H1 (cell line): ENCODE data around the gene KRT83. TPM values are rescaled to one million over a fixed set of nuclear protein-coding genes. Genes with fewer than 3 reads are reported as not detected.

Experiments used
- CTCF ChIA-PET: fragments of 300-600 bp; sonication (Branson Sonifier 250); formaldehyde crosslinking; loops from one replicate; lab custom pipeline; 2021; ENCODE audit not compliant: partially characterized antibody; lab: Charles Lee
- POLR2A ChIA-PET: fragments of 300-600 bp; sonication (Branson Sonifier 250); formaldehyde crosslinking; loops from one replicate; lab custom pipeline; 2021; ENCODE audit warnings: inconsistent platforms; ENCODE audit not compliant: partially characterized antibody; lab: Charles Lee
- DNase-seq, 2 experiments: peaks; one replicate each; pipeline versions ENCODE4 v3.0.0 to v3.0.0-alpha.2; 2010 to 2022; ENCODE audit warnings: low spot score in 2 of 2, low read depth in 1 of 2, mixed read lengths in 1 of 2
- FAIRE-seq: peaks from 2 replicates; lab custom pipeline; 2011; peaks lifted over from hg19 to GRCh38; lab: Jason Lieb, UNC
- H2AFZ ChIP-seq: 2 replicates; pipeline ENCODE4 v1.8.1; 2012; ENCODE audit warnings: low read length, inconsistent platforms
- H2AK5ac ChIP-seq: 2 replicates; pipeline ENCODE4 v1.6.1; 2013; ENCODE audit warnings: low read depth, low read length
- H2BK120ac ChIP-seq: replicated peaks from 2 replicates; pipeline ENCODE3; 2013; ENCODE audit warnings: low read depth, low read length, inconsistent platforms
- H2BK12ac ChIP-seq: 2 replicates; pipeline ENCODE4 v1.6.1; 2013; ENCODE audit warnings: low read depth, low read length
- H2BK15ac ChIP-seq: 2 replicates; pipeline ENCODE4 v1.6.1; 2013; ENCODE audit warnings: low read length
- H2BK20ac ChIP-seq: 2 replicates; pipeline ENCODE4 v1.6.1; 2013; ENCODE audit warnings: low read length
- H2BK5ac ChIP-seq: 2 replicates; pipeline ENCODE4 v1.6.1; 2013; ENCODE audit warnings: low read depth, low read length
- H3K14ac ChIP-seq: 2 replicates; pipeline ENCODE4 v1.6.1; 2013; ENCODE audit warnings: inconsistent platforms; ENCODE audit not compliant: insufficient read length
- H3K18ac ChIP-seq: 2 replicates; pipeline ENCODE4 v1.6.1; 2013; ENCODE audit warnings: low read length; ENCODE audit errors: extremely low read depth
- H3K23ac ChIP-seq: 2 replicates; pipeline ENCODE4 v1.6.1; 2013; ENCODE audit warnings: inconsistent platforms; ENCODE audit not compliant: insufficient read length
- H3K23me2 ChIP-seq: 2 replicates; pipeline ENCODE4 v1.6.1; 2013; ENCODE audit warnings: low read depth, low read length
- H3K27ac ChIP-seq: 2 replicates; pipeline ENCODE4 v1.6.1; 2011; ENCODE audit warnings: low read depth, low read length, inconsistent platforms
- H3K27me3 ChIP-seq, 4 experiments: replicated peaks in 1 of 4; 1 replicate in 1 of 4; 2 replicates in 3 of 4; pipeline versions ENCODE4 v1.6.1 to v1.8.1; 2011 to 2013; ENCODE audit warnings: low read length in 3 of 4, mild to moderate bottlenecking in 3 of 4, inconsistent platforms in 2 of 4, mixed read lengths in 2 of 4, moderate library complexity in 1 of 4; ENCODE audit not compliant: control insufficient read depth in 3 of 4, insufficient read depth in 3 of 4; ENCODE audit errors: extremely low read depth in 1 of 4
- H3K36me3 ChIP-seq, 4 experiments: 2 replicates each; pipeline versions ENCODE4 v1.6.1 to v1.8.1; 2011 to 2013; ENCODE audit warnings: mild to moderate bottlenecking in 4 of 4, low read length in 3 of 4, moderate library complexity in 2 of 4, control low read depth in 1 of 4, inconsistent platforms in 1 of 4; ENCODE audit not compliant: insufficient read depth in 4 of 4, control insufficient read depth in 2 of 4
- H3K4ac ChIP-seq: replicated peaks from 2 replicates; pipeline ENCODE3; 2013; ENCODE audit warnings: low read length, low read depth, mixed read lengths, inconsistent platforms; ENCODE audit not compliant: insufficient read length
- H3K4me1 ChIP-seq, 4 experiments: replicated peaks in 1 of 4; 1 replicate in 1 of 4; 2 replicates in 3 of 4; pipeline versions ENCODE4 v1.6.1 to v1.8.1; 2011 to 2013; ENCODE audit warnings: low read length in 3 of 4, inconsistent platforms in 2 of 4, mixed read lengths in 1 of 4; ENCODE audit not compliant: insufficient read depth in 4 of 4, control insufficient read depth in 3 of 4
- H3K4me2 ChIP-seq, 2 experiments: 2 replicates each; pipeline versions ENCODE4 v1.6.1 to v1.8.1; 2011 to 2013; ENCODE audit warnings: low read depth in 2 of 2, low read length in 2 of 2, control low read depth in 1 of 2, inconsistent platforms in 1 of 2, mild to moderate bottlenecking in 1 of 2; ENCODE audit not compliant: insufficient read depth in 1 of 2
- H3K4me3 ChIP-seq, 4 experiments: fragments of 200-600, 300-600 bp in 1 of 4; sonication (generic), shearing (Covaris generic), sonication (Bioruptor Twin) in 1 of 4; 2 replicates each; pipeline versions ENCODE4 v1.5.1 to v1.8.1; 2011 to 2016; ENCODE audit warnings: low read length in 4 of 4, low read depth in 3 of 4, control low read depth in 2 of 4, inconsistent platforms in 2 of 4, mild to moderate bottlenecking in 2 of 4, mixed read lengths in 1 of 4, moderate library complexity in 1 of 4; ENCODE audit not compliant: insufficient read depth in 2 of 4; ENCODE audit errors: extremely low read depth in 1 of 4
- H3K56ac ChIP-seq: replicated peaks from 2 replicates; pipeline ENCODE3; 2013; ENCODE audit warnings: low read depth, mild to moderate bottlenecking, mixed read lengths, low read length, inconsistent platforms; ENCODE audit not compliant: insufficient read length
- H3K79me1 ChIP-seq: 2 replicates; pipeline ENCODE4 v1.6.1; 2013; ENCODE audit warnings: low read depth, low read length, control low read depth
- H3K79me2 ChIP-seq, 2 experiments: 2 replicates each; pipeline versions ENCODE4 v1.6.1 to v1.8.1; 2012 to 2013; ENCODE audit warnings: low read length in 2 of 2, mild to moderate bottlenecking in 2 of 2, inconsistent platforms in 1 of 2; ENCODE audit not compliant: insufficient read depth in 2 of 2, control insufficient read depth in 1 of 2
- H3K9ac ChIP-seq, 4 experiments: replicated peaks in 1 of 4; 1 replicate in 1 of 4; 2 replicates in 3 of 4; pipeline versions ENCODE4 v1.6.1 to v1.8.1; 2011 to 2013; ENCODE audit warnings: low read depth in 3 of 4, low read length in 3 of 4, control low read depth in 2 of 4, mild to moderate bottlenecking in 2 of 4, moderate library complexity in 2 of 4, inconsistent platforms in 1 of 4; ENCODE audit errors: extremely low read depth in 1 of 4
- H3K9me3 ChIP-seq, 2 experiments: 2 replicates each; pipeline versions ENCODE4 v1.6.1 to v1.8.1; 2012 to 2013; ENCODE audit warnings: mild to moderate bottlenecking in 2 of 2, moderate library complexity in 2 of 2, control low read depth in 1 of 2, inconsistent platforms in 1 of 2, low read depth in 1 of 2, low read length in 1 of 2, mixed read lengths in 1 of 2; ENCODE audit not compliant: insufficient read depth in 2 of 2
- H4K20me1 ChIP-seq, 2 experiments: replicated peaks in 1 of 2; 2 replicates each; pipeline versions ENCODE3 to v1.8.1; 2011 to 2013; ENCODE audit warnings: inconsistent platforms in 2 of 2, low read length in 2 of 2, mild to moderate bottlenecking in 1 of 2; ENCODE audit not compliant: insufficient read depth in 2 of 2, control insufficient read depth in 1 of 2
- H4K5ac ChIP-seq: 2 replicates; pipeline ENCODE4 v1.6.1; 2013; ENCODE audit warnings: low read length, low read depth, mixed read lengths, inconsistent platforms; ENCODE audit not compliant: insufficient read length
- H4K8ac ChIP-seq: 2 replicates; pipeline ENCODE4 v1.8.0; 2013; ENCODE audit warnings: mild to moderate bottlenecking, moderate library complexity, low read length, inconsistent platforms; ENCODE audit not compliant: insufficient read depth; ENCODE audit errors: extremely low read depth
- H4K91ac ChIP-seq: replicated peaks from 2 replicates; pipeline ENCODE3; 2013; ENCODE audit warnings: low read length, mixed read lengths, inconsistent platforms; ENCODE audit not compliant: insufficient read length
- KDM4A ChIP-seq: IDR thresholded peaks from one replicate; pipeline ENCODE4 v1.7.1; 2012; ENCODE audit warnings: low read depth, mild to moderate bottlenecking, moderate library complexity, low read length, inconsistent platforms; ENCODE audit not compliant: severe bottlenecking
- SRF ChIP-seq: IDR thresholded peaks from 2 replicates; pipeline ENCODE4 v1.6.1; 2011; ENCODE audit warnings: mild to moderate bottlenecking, low read depth, low read length, moderate library complexity
- WGBS, 2 experiments: shearing (Covaris generic) in 1 of 2; methylation state at CpG; one replicate each; pipeline versions ENCODE4 v1.1.6 to v1.1.7; 2013 to 2015; ENCODE audit warnings: low lambda C conversion rate in 2 of 2, mixed read lengths in 2 of 2, inconsistent platforms in 1 of 2, low coverage in 1 of 2, missing lambda C conversion rate in 1 of 2; ENCODE audit not compliant: insufficient replicate concordance in 2 of 2, insufficient coverage in 1 of 2, insufficient read length in 1 of 2; ENCODE audit errors: extremely low coverage in 1 of 2, missing lambda C conversion rate in 1 of 2; 5-methylcytosine and 5-hydroxymethylcytosine counted together
- polyA plus RNA-seq, 7 experiments: library from polyadenylated mRNA; depleted of rRNA in 3 of 7; stranded (reverse) in 5 of 7; unstranded in 2 of 7; fragments of >200 nt in 5 of 7; fragments of 200-250 nt in 2 of 7; gene quantifications; 1 replicate in 5 of 7; 2 replicates in 1 of 7; 4 replicates in 1 of 7; pipeline versions ENCODE4 v1.2.1 to v1.2.3, GENCODE V29; 2011 to 2013; ENCODE audit warnings: missing spikeins in 2 of 7, mixed read lengths in 2 of 7
- total RNA-seq: library from RNA; stranded (reverse); fragmentation: NEBNext Ultra II Directional; extraction: Animal tissue kit (Norgen Biotek cat#: 25700); gene quantifications from 2 replicates; pipeline ENCODE4 v1.2.1, GENCODE V29; 2021

Gene KRT83
- total and polyA plus RNA-seq, 2 of the 8 experiments (the other 6 are each of a cell fraction or from before 2014, with no cell fraction given): not detected

DNA sequence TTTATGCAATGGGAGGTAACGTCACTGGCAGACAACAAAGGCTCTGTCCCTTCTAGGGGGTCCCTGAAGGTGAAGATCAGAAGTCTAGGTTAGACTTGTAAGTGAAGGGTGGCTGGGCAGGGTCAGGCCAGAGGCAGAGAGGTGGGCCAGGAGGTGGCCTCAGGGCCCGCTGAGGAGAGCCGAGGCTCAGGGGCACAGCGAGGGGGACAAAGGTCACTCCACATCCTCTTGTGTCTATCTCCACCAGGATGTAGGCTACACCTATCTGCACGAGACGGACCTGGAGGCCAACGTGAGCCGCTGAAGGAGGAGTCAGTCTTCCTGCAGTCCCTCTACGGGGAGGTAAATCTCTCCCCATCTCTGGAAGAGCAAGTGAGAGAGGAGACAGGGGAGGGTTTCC is 25.8 kb upstream of the KRT83 start:
- ChIA-PET CTCF (interaction anchor here (0.7 to 10.7 kb wide), 9 partner anchors 16 to 253 kb away, joined by 3 to 88 read pairs (median 3); no protein-coding TSS in a partner anchor), POLR2A (no interaction called here)
- Histone ChIP-seq H3K23me2 (no peaks in the 10 kb centered on the region), H2BK120ac (no peak overlapping the region), H3K4me1 (no peaks in the 10 kb centered on the region), H2BK20ac (no peak overlapping the region), H3K56ac (no peak overlapping the region), H4K20me1 (no peaks in the 10 kb centered on the region), H3K27ac (no peak overlapping the region), H4K8ac (no peak overlapping the region), H3K4ac (no peak overlapping the region), H4K91ac (no peak overlapping the region), H3K9ac (no peak overlapping the region), H3K14ac (no peak overlapping the region), H3K36me3 (no peaks in the 10 kb centered on the region), H2AFZ (no peak overlapping the region), H2AK5ac (no peak overlapping the region), H2BK12ac (no peak overlapping the region), H3K4me2 (no peak overlapping the region), H3K9me3 (no peaks in the 10 kb centered on the region), H3K79me2 (no peaks in the 10 kb centered on the region), H3K4me3 (no peak overlapping the region), H3K18ac (no peak overlapping the region), H2BK15ac (no peak overlapping the region), H4K5ac (no peak overlapping the region), H3K23ac (no peak overlapping the region), H2BK5ac (no peak overlapping the region), H3K27me3 (no peaks in the 10 kb centered on the region), H3K79me1 (no peaks in the 10 kb centered on the region)
- FAIRE-seq: no peak
- no peak for TF ChIP-seq KDM4A
- TF ChIP-seq SRF: no peak
- 80% methylated on average over 9 of the region's 9 CpGs; no CpG with 5 or more reads in 1 of the 2 experiments for WGBS, 2 experiments
- no peak for DNase-seq
